ENCODE results near the gene ZSWIM6. TPM values are rescaled to one million over a fixed set of nuclear protein-coding genes. Genes with fewer than 3 reads are reported as not detected.

The ZSWIM6 gene
- total RNA-seq, 4 donors from 2014 or later: 9.2 to 15.3 (median 11.9) TPM

DNA sequence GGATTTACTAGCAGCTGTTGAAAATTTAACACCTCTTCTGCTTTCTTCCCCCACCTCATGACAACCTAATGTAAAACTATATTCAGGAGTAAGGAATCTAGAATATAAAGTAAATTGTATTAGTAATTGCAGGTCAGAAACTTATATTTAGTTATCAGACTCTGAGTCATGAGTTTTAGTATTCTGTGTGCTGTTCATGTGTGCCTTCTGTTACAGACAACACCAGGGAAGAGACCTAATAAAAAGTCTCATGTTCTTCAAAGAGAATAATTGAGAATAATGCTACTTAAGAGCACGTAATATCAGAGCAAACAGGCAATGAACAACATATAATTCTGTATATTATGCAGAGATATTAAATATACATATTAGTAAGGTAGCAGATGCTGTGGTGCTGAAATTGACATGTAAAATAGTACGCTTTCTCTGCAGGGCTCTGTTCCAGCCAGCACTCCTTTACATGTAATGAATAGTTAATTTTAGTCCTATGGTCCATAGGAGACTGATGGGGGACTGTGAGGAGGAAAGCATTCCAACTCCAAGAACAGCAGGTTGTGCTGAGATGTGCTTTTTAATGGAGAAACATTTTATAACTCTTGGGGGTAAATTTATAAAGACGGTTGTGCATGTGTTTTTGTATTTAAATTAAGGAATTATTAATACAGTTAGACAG is 106.4 kb downstream of the ZSWIM6 start:
- TF ChIP-seq, protein P1, sequence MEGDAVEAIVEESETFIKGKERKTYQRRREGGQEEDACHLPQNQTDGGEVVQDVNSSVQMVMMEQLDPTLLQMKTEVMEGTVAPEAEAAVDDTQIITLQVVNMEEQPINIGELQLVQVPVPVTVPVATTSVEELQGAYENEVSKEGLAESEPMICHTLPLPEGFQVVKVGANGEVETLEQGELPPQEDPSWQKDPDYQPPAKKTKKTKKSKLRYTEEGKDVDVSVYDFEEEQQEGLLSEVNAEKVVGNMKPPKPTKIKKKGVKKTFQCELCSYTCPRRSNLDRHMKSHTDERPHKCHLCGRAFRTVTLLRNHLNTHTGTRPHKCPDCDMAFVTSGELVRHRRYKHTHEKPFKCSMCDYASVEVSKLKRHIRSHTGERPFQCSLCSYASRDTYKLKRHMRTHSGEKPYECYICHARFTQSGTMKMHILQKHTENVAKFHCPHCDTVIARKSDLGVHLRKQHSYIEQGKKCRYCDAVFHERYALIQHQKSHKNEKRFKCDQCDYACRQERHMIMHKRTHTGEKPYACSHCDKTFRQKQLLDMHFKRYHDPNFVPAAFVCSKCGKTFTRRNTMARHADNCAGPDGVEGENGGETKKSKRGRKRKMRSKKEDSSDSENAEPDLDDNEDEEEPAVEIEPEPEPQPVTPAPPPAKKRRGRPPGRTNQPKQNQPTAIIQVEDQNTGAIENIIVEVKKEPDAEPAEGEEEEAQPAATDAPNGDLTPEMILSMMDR (IDR thresholded peaks at IDR 0.05; ENCODE audit: low read depth): no peak

DNA sequence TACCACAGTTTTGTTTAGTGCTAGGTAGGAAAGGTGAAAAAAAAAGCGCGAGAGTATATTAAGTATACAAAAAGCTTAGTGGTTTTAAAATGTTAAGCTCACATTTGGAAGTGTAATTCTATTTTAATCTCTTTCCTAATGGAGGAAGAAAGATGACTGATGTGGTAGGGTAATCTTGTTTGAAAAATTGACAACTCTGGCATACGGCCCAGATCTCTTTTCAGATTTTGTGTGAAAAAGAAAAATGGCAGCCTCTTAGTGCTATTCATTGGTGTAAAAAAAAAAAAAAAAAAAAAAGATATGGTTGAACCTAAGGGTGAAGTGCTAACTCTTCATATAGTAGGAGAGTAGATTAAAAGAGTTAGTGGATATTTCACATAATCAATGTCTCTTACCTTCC is 108.0 kb downstream of the ZSWIM6 start:
- TF ChIP-seq, protein P1 (IDR thresholded peaks at IDR 0.05; ENCODE audit: low read depth): no peak

DNA sequence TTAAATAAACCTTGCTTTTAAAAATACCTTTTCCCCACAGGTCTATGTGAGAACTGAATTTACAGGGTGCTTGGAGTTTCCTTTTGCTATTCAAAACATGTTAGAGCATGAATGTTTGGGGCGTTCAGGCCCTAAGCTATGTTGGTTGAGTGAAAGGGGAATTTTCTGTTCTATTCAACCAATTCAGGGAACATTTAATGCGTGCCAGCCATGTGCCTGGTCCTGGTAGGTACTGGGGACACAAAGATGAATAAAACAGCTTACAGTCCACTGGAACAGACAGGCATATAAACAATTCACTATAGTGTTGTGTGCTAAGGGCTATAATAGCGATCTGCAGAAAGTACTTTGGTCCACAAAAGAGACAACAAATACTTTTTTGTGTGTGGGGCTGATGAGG is 108.5 kb downstream of the ZSWIM6 start:
- TF ChIP-seq, protein P1 (IDR thresholded peaks at IDR 0.05; ENCODE audit: low read depth): no peak

DNA sequence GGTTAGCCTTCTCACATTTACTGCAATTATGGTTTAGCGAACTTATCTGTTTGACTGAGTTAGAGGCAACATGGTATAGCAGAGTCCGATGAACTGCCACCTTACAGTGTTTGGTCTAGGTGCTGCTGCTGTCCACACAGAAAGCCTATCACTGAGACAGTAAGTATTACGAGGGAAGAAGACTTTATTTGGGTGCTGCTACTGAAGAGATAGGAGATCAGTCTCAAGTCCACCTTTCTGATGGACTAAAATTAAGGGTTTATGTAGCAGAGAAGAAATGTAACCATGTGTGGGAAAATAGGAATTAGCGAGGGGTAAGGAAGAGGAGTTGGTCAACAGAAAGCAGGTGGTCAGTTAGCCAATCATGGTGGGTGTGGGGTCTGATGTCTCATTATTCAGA is 109.7 kb downstream of the ZSWIM6 start:
- TF ChIP-seq, protein P1 (IDR thresholded peaks at IDR 0.05; ENCODE audit: low read depth): no peak

DNA sequence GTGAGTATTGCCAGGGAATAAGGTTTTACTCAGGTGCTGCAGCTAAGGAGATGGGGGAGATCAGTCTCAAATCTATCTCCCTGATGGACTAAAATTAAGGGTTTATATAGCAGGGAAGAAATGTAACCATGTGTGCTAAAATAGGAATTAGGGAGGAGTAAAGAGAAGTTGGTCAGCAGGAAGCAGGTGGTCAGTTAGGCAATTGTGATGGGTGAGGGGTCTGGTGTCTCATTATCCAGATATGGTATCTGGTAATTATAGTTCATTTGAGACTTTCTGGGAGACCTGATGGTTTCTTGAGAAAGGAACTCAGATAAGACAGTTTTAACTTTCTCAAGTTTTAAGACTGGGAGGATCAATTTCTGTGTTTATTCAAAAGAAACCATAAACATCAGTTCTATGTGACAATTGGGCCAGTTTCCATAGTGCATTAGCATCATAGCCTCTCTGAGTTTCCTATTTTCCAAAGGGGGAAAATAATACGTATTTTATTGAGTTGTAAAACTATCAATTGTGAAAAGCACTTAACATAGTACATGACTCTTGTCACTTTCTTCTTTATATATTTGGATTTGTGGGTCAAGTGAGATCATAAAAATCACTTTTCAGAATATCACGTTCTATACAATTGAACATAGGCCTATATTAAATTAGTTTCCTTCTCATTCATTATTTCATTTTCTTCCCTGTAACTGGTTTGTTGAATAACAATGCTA is 115.9 kb downstream of the ZSWIM6 start:
- TF ChIP-seq, protein P1 (IDR thresholded peaks at IDR 0.05; ENCODE audit: low read depth): no peak

DNA sequence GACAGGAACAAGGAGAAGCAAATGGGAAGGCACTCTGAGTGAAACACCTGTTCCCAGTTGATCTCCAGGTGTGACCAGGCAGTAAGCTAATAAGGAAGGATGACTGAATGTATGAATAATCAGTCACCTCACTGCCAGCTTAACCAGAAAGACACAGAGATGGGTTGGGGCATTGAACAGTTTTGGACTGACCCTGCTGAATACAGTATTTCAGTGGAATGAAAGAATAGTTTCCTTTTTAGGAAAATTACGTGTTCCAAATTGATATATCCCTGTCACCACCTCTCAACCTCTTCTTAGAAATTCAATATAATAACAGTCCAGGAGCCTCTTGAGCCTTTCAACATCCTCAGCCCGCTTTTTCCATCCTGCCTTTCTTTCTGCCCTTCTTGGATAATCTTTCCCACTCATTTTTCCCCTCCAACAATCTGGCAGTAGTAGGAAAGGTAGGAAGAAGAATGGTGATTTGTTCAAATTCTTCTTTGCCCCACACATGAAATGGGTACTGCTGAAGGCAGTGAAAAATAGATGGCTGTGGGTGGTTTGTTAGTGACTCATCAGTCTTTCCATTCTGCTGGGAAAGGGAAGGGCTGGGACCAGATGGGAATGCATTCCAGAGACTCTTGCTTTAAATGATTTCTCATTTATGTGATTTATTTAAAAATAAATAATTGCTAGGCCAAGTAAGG is 117.9 kb downstream of the ZSWIM6 start:
- TF ChIP-seq, protein P1 (IDR thresholded peaks at IDR 0.05; ENCODE audit: low read depth): no peak
